H9 (cell line): ENCODE results near the gene MYRIP. TPM values are rescaled to one million over a fixed set of nuclear protein-coding genes. Genes with fewer than 3 reads are reported as not detected.

ENCODE experiments used
- DNase-seq: peaks from one replicate; pipeline ENCODE4 v3.0.0-alpha.2; 2017
- H2AFZ ChIP-seq: one replicate; pipeline ENCODE4 v1.6.1; 2013; ENCODE audit warnings: mild to moderate bottlenecking, low read length, control low read depth, moderate library complexity
- H2AK5ac ChIP-seq: 2 replicates; pipeline ENCODE4 v1.6.1; 2013; ENCODE audit warnings: low read length, control low read depth, mixed read lengths; ENCODE audit not compliant: insufficient read length
- H2BK120ac ChIP-seq: one replicate; pipeline ENCODE4 v1.6.1; 2013; ENCODE audit warnings: low read depth, mild to moderate bottlenecking, low read length, control low read depth, inconsistent platforms; ENCODE audit not compliant: poor library complexity, severe bottlenecking
- H2BK12ac ChIP-seq: 2 replicates; pipeline ENCODE4 v1.6.1; 2013; ENCODE audit warnings: low read length, control low read depth, mixed read lengths, low read depth; ENCODE audit not compliant: insufficient read length
- H2BK15ac ChIP-seq: 2 replicates; pipeline ENCODE4 v1.6.1; 2013; ENCODE audit warnings: low read depth, low read length, control low read depth
- H2BK20ac ChIP-seq: one replicate; pipeline ENCODE4 v1.6.1; 2013; ENCODE audit warnings: low read depth, mild to moderate bottlenecking, low read length, control low read depth, inconsistent platforms; ENCODE audit not compliant: poor library complexity, severe bottlenecking
- H2BK5ac ChIP-seq: 2 replicates; pipeline ENCODE4 v1.6.1; 2013; ENCODE audit warnings: low read length, control low read depth, mixed read lengths; ENCODE audit not compliant: insufficient read length
- H3K14ac ChIP-seq: 2 replicates; pipeline ENCODE4 v1.6.1; 2013; ENCODE audit warnings: low read length, control low read depth; ENCODE audit not compliant: insufficient read depth
- H3K18ac ChIP-seq: 2 replicates; pipeline ENCODE4 v1.6.1; 2013; ENCODE audit warnings: low read depth, mild to moderate bottlenecking, mixed read lengths, low read length, control low read depth; ENCODE audit not compliant: insufficient read length
- H3K23ac ChIP-seq: 2 replicates; pipeline ENCODE4 v1.6.1; 2013; ENCODE audit warnings: low read length, control low read depth, mixed read lengths, low read depth; ENCODE audit not compliant: insufficient read length
- H3K23me2 ChIP-seq: 2 replicates; pipeline ENCODE4 v1.6.1; 2013; ENCODE audit warnings: low read depth, mild to moderate bottlenecking, mixed read lengths, low read length, control low read depth; ENCODE audit not compliant: insufficient read length, poor library complexity, severe bottlenecking
- H3K27ac ChIP-seq: 2 replicates; pipeline ENCODE4 v1.5.1; 2013; ENCODE audit warnings: low read length, control low read depth, mixed read lengths, low read depth; ENCODE audit not compliant: insufficient read length
- H3K27me3 ChIP-seq: 2 replicates; pipeline ENCODE4 v1.6.1; 2013; ENCODE audit warnings: low read length, control low read depth, inconsistent platforms; ENCODE audit not compliant: insufficient read depth
- H3K4ac ChIP-seq: 2 replicates; pipeline ENCODE4 v1.6.1; 2013; ENCODE audit warnings: low read depth, mild to moderate bottlenecking, control low read depth, inconsistent platforms, low read length, moderate library complexity
- H3K4me1 ChIP-seq: 2 replicates; pipeline ENCODE4 v1.6.1; 2013; ENCODE audit warnings: low read length, control low read depth, inconsistent platforms; ENCODE audit not compliant: insufficient read depth
- H3K4me2 ChIP-seq: 2 replicates; pipeline ENCODE4 v1.6.1; 2013; ENCODE audit warnings: low read length, control low read depth, mixed read lengths; ENCODE audit not compliant: insufficient read length, insufficient read depth
- H3K56ac ChIP-seq: 2 replicates; pipeline ENCODE4 v1.6.1; 2013; ENCODE audit warnings: low read depth, mild to moderate bottlenecking, mixed read lengths, low read length, control low read depth; ENCODE audit not compliant: insufficient read length
- H3K79me1 ChIP-seq: 2 replicates; pipeline ENCODE4 v1.6.1; 2013; ENCODE audit warnings: low read depth, mild to moderate bottlenecking, moderate library complexity, low read length, control low read depth, inconsistent platforms; ENCODE audit not compliant: insufficient read depth, poor library complexity, severe bottlenecking
- H3K79me2 ChIP-seq: 2 replicates; pipeline ENCODE4 v1.6.1; 2013; ENCODE audit warnings: low read length, control low read depth, inconsistent platforms; ENCODE audit not compliant: insufficient read depth
- H3K9ac ChIP-seq: 2 replicates; pipeline ENCODE4 v1.6.1; 2013; ENCODE audit warnings: low read length, control low read depth, mixed read lengths; ENCODE audit not compliant: insufficient read length; ENCODE audit errors: extremely low read depth
- H3K9me3 ChIP-seq: one replicate; pipeline ENCODE4 v1.6.1; 2013; ENCODE audit warnings: low read depth, low read length, inconsistent platforms; ENCODE audit not compliant: control insufficient read depth
- H3T11ph ChIP-seq: one replicate; pipeline ENCODE4 v1.6.1; 2013; ENCODE audit warnings: mild to moderate bottlenecking, low read length, control low read depth, inconsistent platforms
- H4K20me1 ChIP-seq: one replicate; pipeline ENCODE4 v1.6.1; 2013; ENCODE audit not compliant: control insufficient read depth, insufficient read length, insufficient read depth
- H4K5ac ChIP-seq: 2 replicates; pipeline ENCODE4 v1.6.1; 2013; ENCODE audit warnings: low read depth, mild to moderate bottlenecking, mixed read lengths, low read length, control low read depth; ENCODE audit not compliant: insufficient read length
- H4K8ac ChIP-seq: replicated peaks from 2 replicates; pipeline ENCODE4 v1.6.1; 2013; ENCODE audit warnings: low read length, control low read depth, mixed read lengths, low read depth; ENCODE audit not compliant: insufficient read length
- H4K91ac ChIP-seq: 2 replicates; pipeline ENCODE4 v1.6.1; 2013; ENCODE audit warnings: low read depth, mild to moderate bottlenecking, moderate library complexity, mixed read lengths, low read length, control low read depth; ENCODE audit not compliant: insufficient read length
- H3K27ac Mint-ChIP-seq, 3 experiments: 2 replicates in 2 of 3; 3 replicates in 1 of 3; pipeline ENCODE4 v1.8.0; 2020 to 2021; ENCODE audit warnings: mixed read lengths in 3 of 3, mild to moderate bottlenecking in 1 of 3, moderate library complexity in 1 of 3
- H3K27me3 Mint-ChIP-seq: 2 replicates; pipeline ENCODE4 v1.8.0; 2021; ENCODE audit warnings: low read depth, mild to moderate bottlenecking, moderate library complexity, mixed read lengths
- H3K36me3 Mint-ChIP-seq, 3 experiments: 2 replicates in 2 of 3; 3 replicates in 1 of 3; pipeline ENCODE4 v1.8.0; 2020 to 2021; ENCODE audit warnings: low read depth in 3 of 3, mixed read lengths in 3 of 3; ENCODE audit not compliant: insufficient read depth in 1 of 3
- H3K4me1 Mint-ChIP-seq, 2 experiments: 2 replicates each; pipeline ENCODE4 v1.8.0; 2020; ENCODE audit warnings: mixed read lengths in 2 of 2
- H3K4me3 Mint-ChIP-seq, 2 experiments: 2 replicates in 1 of 2; 3 replicates in 1 of 2; pipeline ENCODE4 v1.8.0; 2020 to 2021; ENCODE audit warnings: mild to moderate bottlenecking in 2 of 2, mixed read lengths in 2 of 2, moderate library complexity in 1 of 2
- H3K9me3 Mint-ChIP-seq, 2 experiments: 2 replicates in 1 of 2; 3 replicates in 1 of 2; pipeline ENCODE4 v1.8.0; 2020; ENCODE audit warnings: mild to moderate bottlenecking in 2 of 2, mixed read lengths in 2 of 2, moderate library complexity in 1 of 2
- CTCF ChIP-seq: fragments of 200-600 bp; sonication (generic); conservative IDR thresholded peaks from 3 replicates; pipeline ENCODE4 v1.8.0; 2021; ENCODE audit warnings: antibody characterized with exemption, mild to moderate bottlenecking
- WGBS: extraction: QIAGEN DNeasy Blood & Tissue Kit; methylation state at CpG from one replicate; pipeline ENCODE4 v1.1.7; 2013; ENCODE audit warnings: missing lambda C conversion rate, low lambda C conversion rate, mixed read lengths; ENCODE audit not compliant: insufficient read length; ENCODE audit errors: extremely low coverage; 5-methylcytosine and 5-hydroxymethylcytosine counted together
- total RNA-seq: library from RNA; stranded (reverse); gene quantifications from 2 replicates; pipeline ENCODE4 v1.2.1, GENCODE V29; 2021

MYRIP gene
- total RNA-seq, 1 experiment from 2014 or later = 1.8 TPM

GRCh38 chr3:39907981-39908380, 98.6 kb downstream of the MYRIP start:
- H3K4me2 ChIP-seq = no peak overlapping the region
- no peaks in the 10 kb centered on the region for H3K9me3 Mint-ChIP-seq
- H3K4ac ChIP-seq = no peak overlapping the region
- no peak overlapping the region for H3K23ac ChIP-seq
- H3K14ac ChIP-seq = peak overlapping the region; percentile 52; the same call in 1 of the 2 replicates
- no peak overlapping the region for H3T11ph ChIP-seq
- no peak overlapping the region for H2BK5ac ChIP-seq
- H2BK20ac ChIP-seq = no peak overlapping the region
- H4K20me1 ChIP-seq = no peaks in the 10 kb centered on the region
- H3K79me1 ChIP-seq = no peaks in the 10 kb centered on the region
- no peak overlapping the region for H3K56ac ChIP-seq
- no CpG with 5 or more reads among the region's 4 CpGs for WGBS
- no peak overlapping the region for H4K5ac ChIP-seq
- H3K27ac Mint-ChIP-seq = no peak overlapping the region
- H3K36me3 Mint-ChIP-seq = no peaks in the 10 kb centered on the region
- no peak overlapping the region for H2BK12ac ChIP-seq
- no peak overlapping the region for H2AK5ac ChIP-seq
- no peaks in the 10 kb centered on the region for H3K27me3 ChIP-seq
- no peak overlapping the region for H2BK120ac ChIP-seq
- no peak overlapping the region for H2BK15ac ChIP-seq
- H2AFZ ChIP-seq = no peak overlapping the region
- H3K18ac ChIP-seq = no peak overlapping the region
- no peaks in the 10 kb centered on the region for H3K79me2 ChIP-seq
- H4K91ac ChIP-seq = no peak overlapping the region
- H3K9ac ChIP-seq = no peak overlapping the region
- no peaks in the 10 kb centered on the region for H3K9me3 ChIP-seq
- H3K27me3 Mint-ChIP-seq = no peaks in the 10 kb centered on the region
- no peak overlapping the region for H3K27ac ChIP-seq
- DNase-seq = no peak
- no peak overlapping the region; a peak in 1 of 5 replicates for H3K4me3 Mint-ChIP-seq
- TF ChIP-seq CTCF = no peak
- no peaks in the 10 kb centered on the region for H3K4me1 ChIP-seq
- H4K8ac ChIP-seq = no peak overlapping the region
- no peaks in the 10 kb centered on the region for H3K23me2 ChIP-seq
- H3K4me1 Mint-ChIP-seq = peaks cover 11 to 13% of the 10 kb centered on the region in 2 experiments
